ENCODE measurements around the gene WDFY3.
"Not testable (repeated sequence)": the region's sequence is repeated elsewhere in the genome, so short reads cannot be mapped to it uniquely, and the experiment has no call there.

GRCh38 chr4:84806541-84806940, 159.9 kb downstream of the WDFY3 start:
- not testable (repeated sequence) for TF ChIP-seq CTCF (IDR thresholded peaks at IDR 0.05); EZH2 (IDR thresholded peaks at IDR 0.05; ENCODE audit: borderline replicate concordance, insufficient read depth, low read depth, low read length, poor library complexity, severe bottlenecking)

Measured in B cell (primary cell).